ENCODE results near the gene ACTL10. TPM values are rescaled to one million over a fixed set of nuclear protein-coding genes. Genes with fewer than 3 reads are reported as not detected.

Gene ACTL10
- total and polyA plus RNA-seq, 2 of the 13 experiments (the other 11 are each of a cell fraction or from before 2014, with no cell fraction given), result not detected

DNA sequence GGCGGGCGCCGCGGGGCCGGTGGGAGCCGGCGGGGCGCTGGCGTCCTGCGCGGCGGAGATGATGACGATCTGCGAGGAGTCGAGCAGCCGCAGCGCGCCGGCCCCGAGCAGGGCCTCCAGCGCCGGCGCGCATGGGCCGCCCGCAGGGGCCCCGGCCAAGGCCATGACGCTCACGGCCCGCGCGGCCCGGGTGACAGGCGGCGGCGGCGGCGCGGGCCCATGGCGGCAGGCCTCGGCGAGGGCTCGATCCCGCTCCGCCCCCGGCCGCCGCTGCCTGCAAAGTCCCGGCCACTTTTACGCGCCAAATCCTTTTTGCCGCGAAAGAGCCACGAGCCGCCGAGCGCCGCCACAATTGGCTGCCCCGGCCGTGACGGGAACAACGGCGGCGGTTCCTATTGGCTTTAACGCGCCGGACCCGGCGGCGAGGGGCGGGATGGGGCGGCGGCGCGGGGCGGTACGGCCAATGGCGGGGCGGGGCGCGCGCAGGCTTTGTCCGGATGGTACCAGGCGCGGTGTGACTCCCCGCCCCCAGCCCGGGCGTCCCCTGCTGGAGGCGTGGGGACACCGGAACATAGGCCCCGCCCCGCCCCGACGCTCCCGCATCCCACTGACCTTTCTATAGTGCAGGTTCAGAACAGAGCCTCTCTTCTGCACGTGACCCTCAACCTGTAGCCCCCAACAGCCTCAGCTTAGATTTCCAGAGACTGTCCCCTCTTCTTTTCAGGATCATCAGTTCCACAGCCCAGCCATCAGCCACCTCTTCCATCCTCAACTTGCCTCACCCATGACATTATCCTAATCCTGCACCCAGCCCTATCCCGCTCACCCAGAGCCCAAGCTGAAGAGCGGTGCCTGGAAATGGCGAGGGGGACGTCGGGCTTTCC lies 19.6 kb downstream of the ACTL10 start, which contains the start of gene E2F1 (continued):
- TF ChIP-seq ZNF550 (CRISPR knock-in tag; IDR thresholded peaks at IDR 0.05; ENCODE audit: borderline replicate concordance), result 0 out of 2 replicates have a peak, but pooled peaks have one; percentile 65
- TF ChIP-seq MIER2 (CRISPR knock-in tag; IDR thresholded peaks at IDR 0.05), result no peak
- TF ChIP-seq SRSF4 (IDR thresholded peaks at IDR 0.05; ENCODE audit: low read depth, low read length, poor library complexity, severe bottlenecking), result no peak
- TF ChIP-seq ZSCAN29 (CRISPR knock-in tag; conservative IDR thresholded peaks at IDR 0.05), result no peak
- TF ChIP-seq KMT2A (CRISPR knock-in tag; IDR thresholded peaks at IDR 0.05), result peak; percentile 73
- TF ChIP-seq, protein P1, sequence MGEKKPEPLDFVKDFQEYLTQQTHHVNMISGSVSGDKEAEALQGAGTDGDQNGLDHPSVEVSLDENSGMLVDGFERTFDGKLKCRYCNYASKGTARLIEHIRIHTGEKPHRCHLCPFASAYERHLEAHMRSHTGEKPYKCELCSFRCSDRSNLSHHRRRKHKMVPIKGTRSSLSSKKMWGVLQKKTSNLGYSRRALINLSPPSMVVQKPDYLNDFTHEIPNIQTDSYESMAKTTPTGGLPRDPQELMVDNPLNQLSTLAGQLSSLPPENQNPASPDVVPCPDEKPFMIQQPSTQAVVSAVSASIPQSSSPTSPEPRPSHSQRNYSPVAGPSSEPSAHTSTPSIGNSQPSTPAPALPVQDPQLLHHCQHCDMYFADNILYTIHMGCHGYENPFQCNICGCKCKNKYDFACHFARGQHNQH (CRISPR knock-in tag; IDR thresholded peaks at IDR 0.05), result peak; percentile 39; the same call in 1 of the 2 replicates
- TF ChIP-seq, protein P2, sequence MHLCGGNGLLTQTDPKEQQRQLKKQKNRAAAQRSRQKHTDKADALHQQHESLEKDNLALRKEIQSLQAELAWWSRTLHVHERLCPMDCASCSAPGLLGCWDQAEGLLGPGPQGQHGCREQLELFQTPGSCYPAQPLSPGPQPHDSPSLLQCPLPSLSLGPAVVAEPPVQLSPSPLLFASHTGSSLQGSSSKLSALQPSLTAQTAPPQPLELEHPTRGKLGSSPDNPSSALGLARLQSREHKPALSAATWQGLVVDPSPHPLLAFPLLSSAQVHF (CRISPR knock-in tag; IDR thresholded peaks at IDR 0.05), result peak; percentile 99
- TF ChIP-seq, protein P3, sequence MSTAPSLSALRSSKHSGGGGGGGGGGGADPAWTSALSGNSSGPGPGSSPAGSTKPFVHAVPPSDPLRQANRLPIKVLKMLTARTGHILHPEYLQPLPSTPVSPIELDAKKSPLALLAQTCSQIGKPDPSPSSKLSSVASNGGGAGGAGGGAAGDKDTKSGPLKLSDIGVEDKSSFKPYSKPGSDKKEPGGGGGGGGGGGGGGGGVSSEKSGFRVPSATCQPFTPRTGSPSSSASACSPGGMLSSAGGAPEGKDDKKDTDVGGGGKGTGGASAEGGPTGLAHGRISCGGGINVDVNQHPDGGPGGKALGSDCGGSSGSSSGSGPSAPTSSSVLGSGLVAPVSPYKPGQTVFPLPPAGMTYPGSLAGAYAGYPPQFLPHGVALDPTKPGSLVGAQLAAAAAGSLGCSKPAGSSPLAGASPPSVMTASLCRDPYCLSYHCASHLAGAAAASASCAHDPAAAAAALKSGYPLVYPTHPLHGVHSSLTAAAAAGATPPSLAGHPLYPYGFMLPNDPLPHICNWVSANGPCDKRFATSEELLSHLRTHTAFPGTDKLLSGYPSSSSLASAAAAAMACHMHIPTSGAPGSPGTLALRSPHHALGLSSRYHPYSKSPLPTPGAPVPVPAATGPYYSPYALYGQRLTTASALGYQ (CRISPR knock-in tag; IDR thresholded peaks at IDR 0.05), result no peak
- no peak for TF ChIP-seq SMARCE1 (IDR thresholded peaks at IDR 0.05; ENCODE audit: borderline replicate concordance)
- TF ChIP-seq ZNF883 (CRISPR knock-in tag; IDR thresholded peaks at IDR 0.05; ENCODE audit: not compliant biosample characterization), result peak; percentile 54
- TF ChIP-seq POLR2AphosphoS2 (IDR thresholded peaks at IDR 0.05; ENCODE audit: low read depth, low read length), result no peak
- TF ChIP-seq ZNF543 (CRISPR knock-in tag; IDR thresholded peaks at IDR 0.05), result 0 out of 2 replicates have a peak, but pooled peaks have one; percentile 69
- TF ChIP-seq, protein P4, sequence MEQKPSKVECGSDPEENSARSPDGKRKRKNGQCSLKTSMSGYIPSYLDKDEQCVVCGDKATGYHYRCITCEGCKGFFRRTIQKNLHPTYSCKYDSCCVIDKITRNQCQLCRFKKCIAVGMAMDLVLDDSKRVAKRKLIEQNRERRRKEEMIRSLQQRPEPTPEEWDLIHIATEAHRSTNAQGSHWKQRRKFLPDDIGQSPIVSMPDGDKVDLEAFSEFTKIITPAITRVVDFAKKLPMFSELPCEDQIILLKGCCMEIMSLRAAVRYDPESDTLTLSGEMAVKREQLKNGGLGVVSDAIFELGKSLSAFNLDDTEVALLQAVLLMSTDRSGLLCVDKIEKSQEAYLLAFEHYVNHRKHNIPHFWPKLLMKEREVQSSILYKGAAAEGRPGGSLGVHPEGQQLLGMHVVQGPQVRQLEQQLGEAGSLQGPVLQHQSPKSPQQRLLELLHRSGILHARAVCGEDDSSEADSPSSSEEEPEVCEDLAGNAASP (CRISPR knock-in tag; IDR thresholded peaks at IDR 0.05; ENCODE audit: borderline replicate concordance), result no peak; the same call in 1 of the 2 replicates
- peak; percentile 97; the same call in 1 of the 2 replicates for TF ChIP-seq ZSCAN21 (CRISPR knock-in tag; IDR thresholded peaks at IDR 0.05; ENCODE audit: borderline replicate concordance)
- TF ChIP-seq ZNF749 (CRISPR knock-in tag; IDR thresholded peaks at IDR 0.05; ENCODE audit: borderline replicate concordance), result peak; percentile 98
- TF ChIP-seq, protein P5, sequence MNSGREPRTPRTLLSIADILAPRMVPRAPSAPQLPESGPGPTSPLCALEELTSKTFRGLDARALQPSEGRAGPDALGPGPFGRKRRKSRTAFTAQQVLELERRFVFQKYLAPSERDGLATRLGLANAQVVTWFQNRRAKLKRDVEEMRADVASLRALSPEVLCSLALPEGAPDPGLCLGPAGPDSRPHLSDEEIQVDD (CRISPR knock-in tag; IDR thresholded peaks at IDR 0.05; ENCODE audit: borderline replicate concordance), result no peak
- 0 out of 2 replicates have a peak, but pooled peaks have one; percentile 74 for TF ChIP-seq JUNB (CRISPR knock-in tag; IDR thresholded peaks at IDR 0.05; ENCODE audit: borderline replicate concordance)
- no peak for TF ChIP-seq ZNF251 (CRISPR knock-in tag; IDR thresholded peaks at IDR 0.05)
- no peak for TF ChIP-seq ZNF30 (CRISPR knock-in tag; IDR thresholded peaks at IDR 0.05)
- no peak for TF ChIP-seq ZFP1 (CRISPR knock-in tag; IDR thresholded peaks at IDR 0.05)
- TF ChIP-seq ZNF230 (CRISPR knock-in tag; IDR thresholded peaks at IDR 0.05), result 0 out of 2 replicates have a peak, but pooled peaks have one; percentile 92
- TF ChIP-seq KLF11 (CRISPR knock-in tag; IDR thresholded peaks at IDR 0.05), result peak; percentile 90
- peak; percentile 77; the same call in 1 of the 2 replicates for TF ChIP-seq ZNF792 (CRISPR knock-in tag; IDR thresholded peaks at IDR 0.05)
- TF ChIP-seq, protein P6, sequence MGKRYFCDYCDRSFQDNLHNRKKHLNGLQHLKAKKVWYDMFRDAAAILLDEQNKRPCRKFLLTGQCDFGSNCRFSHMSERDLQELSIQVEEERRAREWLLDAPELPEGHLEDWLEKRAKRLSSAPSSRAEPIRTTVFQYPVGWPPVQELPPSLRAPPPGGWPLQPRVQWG (CRISPR knock-in tag; IDR thresholded peaks at IDR 0.05; ENCODE audit: borderline replicate concordance, low read depth), result no peak
